ENCODE measurements around the gene ILK. TPM values are rescaled to one million over a fixed set of nuclear protein-coding genes. Genes with fewer than 3 reads are reported as not detected.

ILK gene
- total RNA-seq = 326 and 346 TPM in 2 replicates

GRCh38 chr11:6603287-6604080 lies at the start of gene ILK, which contains the start of gene RRP8:
TSS of gene ILK (plus strand) at chr11:6603774. CDS start at chr11:6604272, 498 bp downstream.
TSS of gene RRP8 (minus strand) at chr11:6603616. CDS start at chr11:6603502, 114 bp downstream.

GRCh38 chr11:6612213-6613041 lies 8.9 kb downstream of the ILK start, which contains the start of gene TAF10:
TSS of gene TAF10 (minus strand) at chr11:6612216. CDS start at chr11:6612189, 27 bp downstream.

GRCh38 chr11:6619004-6619745 lies 15.6 kb downstream of the ILK start, which contains the start of gene TPP1:
TSS of gene TPP1 (minus strand) at chr11:6619422. CDS start at chr11:6619400, 22 bp downstream.

GRCh38 chr11:6655790-6656583 lies 52.4 kb downstream of the ILK start, which contains the start of gene DCHS1:
TSS of gene DCHS1 (minus strand) at chr11:6655809. CDS start at chr11:6641613, 14,196 bp downstream.

Other genes with a start within 250 kb of the ILK start
- 78.9 and 106 TPM in 2 replicates for gene SMPD1, start 213.3 kb upstream of the ILK start, total RNA-seq
- 48.4 and 60.6 TPM in 2 replicates for gene APBB1, start 184.7 kb upstream of the ILK start, total RNA-seq
- gene HPX, start 162.8 kb upstream of the ILK start, total RNA-seq = not detected in 2 replicates
- gene TRIM3, start 129.8 kb upstream of the ILK start, total RNA-seq = 12.8 and 26.5 TPM in 2 replicates
- gene ARFIP2, start 122.4 kb upstream of the ILK start, total RNA-seq = 87.0 and 106 TPM in 2 replicates
- 53.2 and 55.1 TPM in 2 replicates for gene TIMM10B, start 122.3 kb upstream of the ILK start, total RNA-seq
- 0.86 and 3.0 TPM in 2 replicates for gene DNHD1, start 106.5 kb upstream of the ILK start, total RNA-seq
- 6.1 and 16.3 TPM in 2 replicates for gene RRP8, start 158 bp upstream of the ILK start, total RNA-seq
- 65.6 and 79.6 TPM in 2 replicates for gene TAF10, start 8.4 kb downstream of the ILK start, total RNA-seq
- 24.5 and 47.7 TPM in 2 replicates for gene TPP1, start 15.6 kb downstream of the ILK start, total RNA-seq
- gene DCHS1, start 52.0 kb downstream of the ILK start, total RNA-seq = 11.8 and 12.8 TPM in 2 replicates
- gene MRPL17, start 79.6 kb downstream of the ILK start, total RNA-seq = 89.4 and 114 TPM in 2 replicates
- 0.18 and 0.29 TPM in 2 replicates for gene OR2AG2, start 168.2 kb downstream of the ILK start, total RNA-seq
- not detected in 2 replicates for gene OR2AG1, start 179.2 kb downstream of the ILK start, total RNA-seq
- not detected in 2 replicates for gene OR6A2, start 195.9 kb downstream of the ILK start, total RNA-seq
- gene OR10A5, start 241.9 kb downstream of the ILK start, total RNA-seq = not detected in 2 replicates

All from myometrial cell (primary cell).